Lung (tissue), 12 donors: ENCODE data around the gene TDRD1. TPM values are rescaled to one million over a fixed set of nuclear protein-coding genes. Genes with fewer than 3 reads are reported as not detected.
A peak's percentile ranks its signal among the peaks of the same experiment; 100 is the strongest.

Source experiments
- ATAC-seq: fragments of 200-7000 bp; cut with Tn5 transposase; one replicate; pipeline ENCODE4 v1.9.1; 2020; ENCODE audit warnings: moderate number of reproducible peaks; ENCODE audit not compliant: insufficient read depth, low FRiP score
- DNase-seq, 3 donors: peaks; one replicate each; pipeline ENCODE4 v3.0.0-alpha.2; 2013 to 2017
- H3K27ac ChIP-seq, 2 donors: one replicate each; pipeline ENCODE4 v1.5.1; 2013; ENCODE audit warnings: mild to moderate bottlenecking in 2 of 2, moderate library complexity in 2 of 2, control low read depth in 1 of 2, inconsistent platforms in 1 of 2, low read depth in 1 of 2, low read length in 1 of 2
- H3K27me3 ChIP-seq, 3 donors: one replicate each; pipeline ENCODE4 v1.5.1; 2013; ENCODE audit warnings: low read length in 2 of 3; ENCODE audit not compliant: control insufficient read depth in 3 of 3, insufficient read depth in 3 of 3
- H3K36me3 ChIP-seq, 4 donors: one replicate each; pipeline ENCODE4 v1.5.1; 2013; ENCODE audit warnings: low read length in 4 of 4, mild to moderate bottlenecking in 1 of 4, moderate library complexity in 1 of 4; ENCODE audit not compliant: control insufficient read depth in 4 of 4, insufficient read depth in 4 of 4
- H3K4me1 ChIP-seq, 5 donors: one replicate each; pipeline ENCODE4 v1.5.1; 2013; ENCODE audit warnings: low read length in 5 of 5, mild to moderate bottlenecking in 2 of 5, moderate library complexity in 1 of 5; ENCODE audit not compliant: control insufficient read depth in 5 of 5, insufficient read depth in 5 of 5
- H3K4me3 ChIP-seq: one replicate; pipeline ENCODE4 v1.5.1; 2013; ENCODE audit warnings: mild to moderate bottlenecking, control low read depth, moderate library complexity
- H3K9ac ChIP-seq, 2 donors: one replicate each; pipeline ENCODE4 v1.5.1; 2013; ENCODE audit warnings: low read length in 2 of 2, control low read depth in 1 of 2; ENCODE audit not compliant: insufficient read depth in 1 of 2
- H3K9me3 ChIP-seq, 4 donors: one replicate each; pipeline ENCODE4 v1.5.1; 2013; ENCODE audit warnings: low read length in 3 of 4, mild to moderate bottlenecking in 1 of 4, moderate library complexity in 1 of 4; ENCODE audit not compliant: control insufficient read depth in 4 of 4, insufficient read depth in 3 of 4
- CTCF ChIP-seq: IDR thresholded peaks from 2 replicates; pipeline ENCODE4 v1.5.1; 2012; ENCODE audit warnings: mild to moderate bottlenecking; ENCODE audit errors: control extremely low read depth, extremely low read depth
- WGBS, 2 donors: extraction: QIAGEN DNeasy Blood & Tissue Kit; methylation state at CpG; one replicate each; pipeline ENCODE4 v1.1.7; 2013; 5-methylcytosine and 5-hydroxymethylcytosine counted together
- polyA plus RNA-seq, 2 donors: library from polyadenylated mRNA; stranded (reverse); fragments of 200-250 nt; gene quantifications; one replicate each; pipeline ENCODE4 v1.2.1, GENCODE V29; 2013
- total RNA-seq, 2 donors: library from RNA; depleted of rRNA in 1 of 2; stranded (reverse); fragments of >200 nt in 1 of 2; gene quantifications; one replicate each; pipeline ENCODE4 v1.2.1, GENCODE V29; 2014 to 2021
- donor health status: control.
- donor health status: control.
- donor health status: Bipolar disorder and iron deficiency.
- donor health status: healthy.
- donor health status: DM: yes; HTN: yes; CAD: no.

The TDRD1 gene
- total and polyA plus RNA-seq, 4 donors, result 0.05 to 0.37 (median 0.25) TPM; not detected in 1

DNA sequence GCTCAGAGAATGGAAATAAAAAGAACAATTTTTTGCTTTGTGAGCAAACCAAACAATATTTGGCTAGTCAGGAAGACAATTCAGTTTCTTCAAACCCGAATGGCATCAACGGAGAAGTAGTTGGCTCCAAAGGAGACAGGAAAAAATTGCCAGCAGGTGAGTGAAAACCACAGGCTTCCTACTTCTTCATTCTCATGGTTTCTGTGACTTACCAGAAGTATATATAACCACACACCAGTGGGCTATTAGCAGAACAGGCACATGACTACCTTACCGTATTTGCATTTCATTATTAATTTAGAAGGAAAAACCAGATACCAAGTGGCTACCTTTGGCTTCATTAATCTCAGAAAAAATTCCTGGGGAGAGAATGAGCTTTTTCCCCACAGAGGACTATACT lies 8.8 kb downstream of the TDRD1 start:
- Histone ChIP-seq H3K27me3 (no peaks in the 10 kb centered on the region), H3K4me1 (no peaks in the 10 kb centered on the region), H3K9me3 (no peaks in the 10 kb centered on the region), H3K36me3 (no peaks in the 10 kb centered on the region), H3K27ac (no peak overlapping the region), H3K4me3 (no peak overlapping the region), H3K9ac (no peak overlapping the region)
- 37 to 69% methylated on average over 3 of the region's 3 CpGs for whole genome bisulfite sequencing, 2 donors
- no peak for TF ChIP-seq CTCF
- no peak for ATAC-seq
- no peak for DNase-seq

DNA sequence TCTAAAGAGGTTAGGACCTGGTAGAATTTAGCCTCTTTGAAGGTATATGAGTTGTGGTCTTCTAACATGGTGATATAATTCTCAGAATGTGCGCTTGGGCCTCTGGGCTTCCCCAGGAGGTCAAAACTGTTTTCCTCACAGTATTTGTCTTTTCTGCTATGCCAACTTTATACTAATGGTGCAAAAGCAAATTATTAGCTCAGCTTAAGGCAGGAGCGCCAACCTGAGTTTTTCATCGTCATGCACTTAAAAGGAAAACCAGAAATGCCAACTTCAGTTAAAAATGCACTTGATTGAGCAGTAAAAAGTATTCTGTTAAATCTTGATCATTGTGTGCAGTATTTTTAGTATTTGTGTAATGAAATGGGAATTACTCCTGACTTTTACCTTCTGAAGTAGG lies 9.7 kb downstream of the TDRD1 start:
- no peak for ATAC-seq
- H3K27me3 ChIP-seq, result no peaks in the 10 kb centered on the region
- 91 to 94% methylated on average over 3 of the region's 3 CpGs for WGBS, 2 donors
- no peaks in the 10 kb centered on the region for H3K4me1 ChIP-seq
- no peak overlapping the region for H3K27ac ChIP-seq
- TF ChIP-seq CTCF, result no peak
- DNase-seq, result peak in 1 of 3 donors; percentile 50
- H3K9ac ChIP-seq, result no peak overlapping the region
- H3K36me3 ChIP-seq, result no peaks in the 10 kb centered on the region
- no peak overlapping the region for H3K4me3 ChIP-seq
- H3K9me3 ChIP-seq, result no peaks in the 10 kb centered on the region

GRCh38 chr10:114189700-114190099 lies 10.5 kb downstream of the TDRD1 start:
- no peaks in the 10 kb centered on the region for H3K9me3 ChIP-seq
- no peak overlapping the region for H3K4me3 ChIP-seq
- no peaks in the 10 kb centered on the region for H3K4me1 ChIP-seq
- no peaks in the 10 kb centered on the region for H3K36me3 ChIP-seq
- WGBS, 2 donors, result 73 to 86% methylated on average over 8 of the region's 8 CpGs
- H3K27me3 ChIP-seq, result no peaks in the 10 kb centered on the region
- TF ChIP-seq CTCF, result no peak
- DNase-seq (no peak), ATAC-seq (no peak)
- H3K9ac ChIP-seq, result no peak overlapping the region
- H3K27ac ChIP-seq, result no peak overlapping the region

DNA sequence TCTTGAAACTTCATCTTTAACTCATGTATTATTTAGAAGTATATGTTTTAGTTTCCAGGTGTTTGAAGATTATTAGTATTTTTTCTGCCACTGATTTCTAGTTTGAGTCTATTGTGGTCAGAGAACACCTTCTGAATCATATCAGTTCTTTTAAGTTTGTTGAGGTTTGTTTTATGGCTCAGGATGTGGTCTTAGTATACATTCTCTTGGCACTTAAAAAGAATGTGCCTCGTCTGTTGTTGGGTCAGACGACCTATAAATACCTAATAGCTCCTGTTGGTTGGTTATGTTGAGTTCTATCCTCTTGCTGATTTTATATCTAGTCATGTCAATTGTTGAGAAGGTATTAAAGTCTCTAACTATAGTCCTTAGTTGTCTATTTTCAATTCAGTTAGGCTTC lies 15.9 kb downstream of the TDRD1 start:
- DNase-seq (no peak), ATAC-seq (no peak)
- TF ChIP-seq CTCF, result no peak
- H3K4me1 ChIP-seq, result no peaks in the 10 kb centered on the region
- no peaks in the 10 kb centered on the region for H3K27me3 ChIP-seq
- H3K9me3 ChIP-seq, result no peaks in the 10 kb centered on the region
- no peaks in the 10 kb centered on the region for H3K36me3 ChIP-seq
- no peak overlapping the region for H3K9ac ChIP-seq
- no peak overlapping the region for H3K4me3 ChIP-seq
- no peak overlapping the region for H3K27ac ChIP-seq
- 72 to 73% methylated on average over 2 of the region's 2 CpGs for WGBS, 2 donors
